ENCODE measurements around the gene MPV17L2.

The MPV17L2 gene

DNA sequence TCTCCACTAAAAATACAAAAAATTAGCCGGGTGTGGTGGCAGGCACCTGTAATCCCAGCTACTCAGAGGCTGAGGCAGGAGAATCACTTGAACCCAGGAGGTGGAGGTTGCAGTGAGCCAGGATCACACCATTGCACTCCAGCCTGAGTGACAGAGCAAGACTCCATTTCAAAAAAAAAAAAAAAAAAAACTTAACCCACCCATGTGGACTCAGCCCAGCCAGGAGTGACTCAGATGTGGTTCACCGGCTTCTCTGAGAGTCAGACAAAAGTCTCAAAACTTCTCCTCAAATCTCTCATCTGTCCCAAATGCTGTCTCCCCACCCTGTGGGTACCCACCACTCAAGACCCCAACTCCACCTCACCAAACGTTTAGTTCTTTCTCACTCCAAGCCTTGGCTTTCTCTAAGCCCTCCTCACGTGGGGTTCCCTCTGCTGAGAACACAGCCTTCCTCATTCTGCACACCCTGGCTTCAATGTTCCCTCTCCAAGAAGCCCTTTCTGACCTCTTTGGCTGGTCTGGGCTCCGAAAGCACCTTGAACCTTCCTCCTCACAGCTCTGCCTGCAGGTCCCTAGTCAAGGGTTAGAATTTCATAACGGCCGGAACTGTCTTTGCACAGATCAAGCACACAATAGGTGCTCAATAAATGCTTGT lies 21.9 kb downstream of the MPV17L2 start:
- Histone ChIP-seq H3F3A (ENCODE audit: insufficient read depth, low read length) (no peaks in the 10 kb centered on the region), H2AFZ (ENCODE audit: low read length) (no peak overlapping the region), H3K27ac (ENCODE audit: low read length) (no peak overlapping the region), H3K4me2 (ENCODE audit: low read depth, low read length) (no peak overlapping the region), H3K9ac (ENCODE audit: low read length) (no peak overlapping the region), H3K4me3 (ENCODE audit: low read length) (no peak overlapping the region), H3K9me2 (replicated peaks; ENCODE audit: insufficient read depth, low read length) (no peaks in the 10 kb centered on the region), H3K79me2 (ENCODE audit: low read length) (no peaks in the 10 kb centered on the region), H3K9me3 (replicated peaks; ENCODE audit: insufficient read depth, low read length) (no peaks in the 10 kb centered on the region), H3K36me3 (replicated peaks; ENCODE audit: insufficient read depth, low read length) (no peaks in the 10 kb centered on the region), H4K20me1 (ENCODE audit: insufficient read depth, low read length) (no peaks in the 10 kb centered on the region), H3K4me1 (ENCODE audit: low read length) (no peaks in the 10 kb centered on the region), H3K27me3 (replicated peaks; ENCODE audit: insufficient read depth, low read length) (peaks cover 82% of the 10 kb centered on the region)
- TF ChIP-seq, protein P1, sequence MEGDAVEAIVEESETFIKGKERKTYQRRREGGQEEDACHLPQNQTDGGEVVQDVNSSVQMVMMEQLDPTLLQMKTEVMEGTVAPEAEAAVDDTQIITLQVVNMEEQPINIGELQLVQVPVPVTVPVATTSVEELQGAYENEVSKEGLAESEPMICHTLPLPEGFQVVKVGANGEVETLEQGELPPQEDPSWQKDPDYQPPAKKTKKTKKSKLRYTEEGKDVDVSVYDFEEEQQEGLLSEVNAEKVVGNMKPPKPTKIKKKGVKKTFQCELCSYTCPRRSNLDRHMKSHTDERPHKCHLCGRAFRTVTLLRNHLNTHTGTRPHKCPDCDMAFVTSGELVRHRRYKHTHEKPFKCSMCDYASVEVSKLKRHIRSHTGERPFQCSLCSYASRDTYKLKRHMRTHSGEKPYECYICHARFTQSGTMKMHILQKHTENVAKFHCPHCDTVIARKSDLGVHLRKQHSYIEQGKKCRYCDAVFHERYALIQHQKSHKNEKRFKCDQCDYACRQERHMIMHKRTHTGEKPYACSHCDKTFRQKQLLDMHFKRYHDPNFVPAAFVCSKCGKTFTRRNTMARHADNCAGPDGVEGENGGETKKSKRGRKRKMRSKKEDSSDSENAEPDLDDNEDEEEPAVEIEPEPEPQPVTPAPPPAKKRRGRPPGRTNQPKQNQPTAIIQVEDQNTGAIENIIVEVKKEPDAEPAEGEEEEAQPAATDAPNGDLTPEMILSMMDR (IDR thresholded peaks at IDR 0.05; ENCODE audit: low read length) = no peak
- no peak for TF ChIP-seq EZH2 (optimal IDR thresholded peaks at IDR 0.05; ENCODE audit: low read depth, low read length)
- no peak for TF ChIP-seq EZH2phosphoT487 (IDR thresholded peaks at IDR 0.05; ENCODE audit: low read length)
- no peak for DNase-seq

DNA sequence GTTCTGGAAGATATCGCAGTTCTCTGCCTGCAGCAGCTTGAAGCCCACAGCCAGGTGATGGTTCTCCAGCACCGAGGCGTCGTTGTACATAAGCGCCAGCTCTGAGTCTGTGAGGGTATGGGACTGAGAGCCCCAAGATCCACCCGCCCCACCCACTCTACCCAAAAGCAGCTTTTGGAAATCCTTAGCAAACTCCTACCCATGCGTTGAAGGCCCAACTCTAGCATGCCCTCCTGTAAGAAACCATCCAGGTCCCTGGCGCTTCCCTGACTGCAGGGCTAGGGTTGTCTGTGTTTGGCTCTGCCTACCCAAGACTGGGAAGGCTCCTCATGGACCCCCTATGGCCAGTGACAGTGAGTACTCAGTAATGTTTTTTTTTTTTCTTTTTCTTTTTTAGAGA lies 23.8 kb downstream of the MPV17L2 start:
- no peak for DNase-seq

DNA sequence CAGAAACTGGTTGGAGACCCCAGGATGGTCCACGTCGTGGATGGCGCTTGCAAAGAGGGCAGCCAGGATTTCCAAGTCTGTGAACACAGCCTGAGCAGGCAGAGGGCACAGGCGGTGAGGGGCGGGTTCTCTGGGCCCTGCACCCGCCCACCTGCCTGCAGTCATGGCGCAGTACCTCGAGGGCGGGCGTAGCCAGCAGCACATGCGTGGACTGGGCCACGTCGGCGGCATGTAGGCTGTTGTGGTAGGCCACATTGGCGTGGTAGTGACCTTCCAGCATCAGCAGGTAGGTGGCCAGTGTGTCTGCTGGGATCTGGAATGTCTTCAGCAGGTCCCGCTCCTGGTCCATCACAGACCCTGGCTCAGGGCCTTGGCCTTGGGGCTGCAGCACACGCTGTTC lies 25.1 kb downstream of the MPV17L2 start:
- Histone ChIP-seq H2AFZ (ENCODE audit: low read length) (no peak overlapping the region), H3K9ac (ENCODE audit: low read length) (no peak overlapping the region), H3K36me3 (replicated peaks; ENCODE audit: insufficient read depth, low read length) (no peaks in the 10 kb centered on the region), H3K9me3 (replicated peaks; ENCODE audit: insufficient read depth, low read length) (no peaks in the 10 kb centered on the region), H3K4me2 (ENCODE audit: low read depth, low read length) (no peak overlapping the region), H4K20me1 (ENCODE audit: insufficient read depth, low read length) (no peaks in the 10 kb centered on the region), H3K9me2 (replicated peaks; ENCODE audit: insufficient read depth, low read length) (no peaks in the 10 kb centered on the region), H3K4me3 (ENCODE audit: low read length) (no peak overlapping the region), H3K27ac (ENCODE audit: low read length) (no peak overlapping the region), H3K4me1 (ENCODE audit: low read length) (no peaks in the 10 kb centered on the region), H3F3A (ENCODE audit: insufficient read depth, low read length) (no peaks in the 10 kb centered on the region), H3K27me3 (replicated peaks; ENCODE audit: insufficient read depth, low read length) (peaks cover 77% of the 10 kb centered on the region), H3K79me2 (ENCODE audit: low read length) (no peaks in the 10 kb centered on the region)
- TF ChIP-seq EZH2phosphoT487 (IDR thresholded peaks at IDR 0.05; ENCODE audit: low read length) (no peak), EZH2 (optimal IDR thresholded peaks at IDR 0.05; ENCODE audit: low read depth, low read length) (no peak)
- TF ChIP-seq, protein P1 (IDR thresholded peaks at IDR 0.05; ENCODE audit: low read length) = no peak
- no peak for DNase-seq

More for the DNA sequence above, 23.8 kb downstream of the MPV17L2 start:
- Histone ChIP-seq H2AFZ (ENCODE audit: low read length) (no peak overlapping the region), H3K27me3 (replicated peaks; ENCODE audit: insufficient read depth, low read length) (peaks cover 78% of the 10 kb centered on the region), H3K9me2 (replicated peaks; ENCODE audit: insufficient read depth, low read length) (no peaks in the 10 kb centered on the region), H3K27ac (ENCODE audit: low read length) (no peak overlapping the region), H3K4me3 (ENCODE audit: low read length) (no peak overlapping the region), H3K4me2 (ENCODE audit: low read depth, low read length) (no peak overlapping the region), H4K20me1 (ENCODE audit: insufficient read depth, low read length) (no peaks in the 10 kb centered on the region), H3K9ac (ENCODE audit: low read length) (no peak overlapping the region), H3K9me3 (replicated peaks; ENCODE audit: insufficient read depth, low read length) (no peaks in the 10 kb centered on the region), H3K4me1 (ENCODE audit: low read length) (no peaks in the 10 kb centered on the region), H3K79me2 (ENCODE audit: low read length) (no peaks in the 10 kb centered on the region), H3F3A (ENCODE audit: insufficient read depth, low read length) (no peaks in the 10 kb centered on the region), H3K36me3 (replicated peaks; ENCODE audit: insufficient read depth, low read length) (no peaks in the 10 kb centered on the region)
- TF ChIP-seq EZH2phosphoT487 (IDR thresholded peaks at IDR 0.05; ENCODE audit: low read length) = no peak
- TF ChIP-seq, protein P1 (IDR thresholded peaks at IDR 0.05; ENCODE audit: low read length) = no peak
- TF ChIP-seq EZH2 (optimal IDR thresholded peaks at IDR 0.05; ENCODE audit: low read depth, low read length) = no peak

All from MM.1S (cell line).